ENCODE data around the gene BBS7. TPM values are rescaled to one million over a fixed set of nuclear protein-coding genes. Genes with fewer than 3 reads are reported as not detected.

The BBS7 gene
- total and polyA plus RNA-seq, 9 of the 15 experiments (the other 6 are each of a cell fraction or from before 2014, with no cell fraction given) = 13.4 to 25.8 (median 16.4) TPM

GRCh38 chr4:121818215-121818614 lies 52.1 kb downstream of the BBS7 start:
- no peak overlapping the region for H3K9ac ChIP-seq (ENCODE audit: insufficient read depth in 1 of 2, low read depth in 2 of 2, low read length in 2 of 2)
- H3K79me2 ChIP-seq (ENCODE audit: control insufficient read depth, insufficient read depth, low read length) = peaks cover 58% of the 10 kb centered on the region
- no peak for DNase-seq (ENCODE audit: extremely low read depth in 1 of 4, low spot score in 3 of 4)
- ChIA-PET POLR2A (interaction anchor here (0.6 to 1.2 kb wide), 3 partner anchors 9 to 18 kb away, joined by 3 read pairs; no protein-coding TSS in a partner anchor), CTCF (ENCODE audit: low intra/inter-chr PET ratio) (no interaction called here)
- intact Hi-C loops (cut with micrococcal nuclease) (no loop called here), in situ Hi-C loops (cut with MboI) (no loop called here)
- H3K9me3 ChIP-seq (replicated peaks; ENCODE audit: control insufficient read depth, insufficient read depth, low read depth, low read length) = no peaks in the 10 kb centered on the region
- H4K20me1 ChIP-seq (replicated peaks; ENCODE audit: control insufficient read depth, insufficient read depth, low read length) = peaks cover 7% of the 10 kb centered on the region; the same call in 1 of the 2 replicates
- H3K27me3 ChIP-seq (ENCODE audit: control insufficient read depth in 2 of 2, insufficient read depth in 2 of 2, low read length in 2 of 2) = no peaks in the 10 kb centered on the region
- TF ChIP-seq STAG1 (CRISPR knock-in tag; IDR thresholded peaks at IDR 0.05; ENCODE audit: borderline replicate concordance) (no peak), ZNF174 (CRISPR knock-in tag; IDR thresholded peaks at IDR 0.05) (no peak), ATF7 (IDR thresholded peaks at IDR 0.05) (no peak), RBFOX2 (IDR thresholded peaks at IDR 0.05; ENCODE audit: low read depth, low read length) (0 out of 2 replicates have a peak, but pooled peaks have one; percentile 30), CREB1 (IDR thresholded peaks at IDR 0.05) (no peak), CREB1 (CRISPR knock-in tag; IDR thresholded peaks at IDR 0.05) (no peak), POLR2B (IDR thresholded peaks at IDR 0.05; ENCODE audit: low read depth, partially characterized antibody) (peak; percentile 35), CBX5 (IDR thresholded peaks at IDR 0.05; ENCODE audit: borderline replicate concordance, low read depth) (no peak), POLR2A (conservative IDR thresholded peaks at IDR 0.05) (0 out of 2 replicates have a peak, but pooled peaks have one; percentile 30)
- FAIRE-seq = no peak
- H3K9me1 ChIP-seq (ENCODE audit: control insufficient read depth, insufficient read depth, low read length) = no peaks in the 10 kb centered on the region
- peaks cover 0 to 9% of the 10 kb centered on the region in 2 experiments; a peak in 3 of 5 replicates for H3K4me1 ChIP-seq (replicated peaks in 1 of 2; ENCODE audit: control insufficient read depth in 2 of 2, insufficient read depth in 2 of 2, low read length in 2 of 2)
- no TSS peak for BruUV-seq (replicated peaks)
- no peak overlapping the region for H3K4me3 ChIP-seq
- WGBS (ENCODE audit: insufficient coverage, low coverage, missing lambda C conversion rate) = 0% methylated on average over 1 of the region's 1 CpG
- no peak overlapping the region for H2AFZ ChIP-seq (ENCODE audit: low read depth, low read length)
- peaks cover 96% of the 10 kb centered on the region for H3K36me3 ChIP-seq (ENCODE audit: control insufficient read depth, insufficient read depth, low read length)
- H3K27ac ChIP-seq (ENCODE audit: extremely low read depth, low read depth, low read length) = no peak overlapping the region
- H3K4me2 ChIP-seq (ENCODE audit: insufficient read depth, low read length) = no peak overlapping the region
- no peak for ATAC-seq
